Measurements from ENCODE around the gene CNTNAP2.

The CNTNAP2 gene

GRCh38 chr7:148332191-148333186 is 2215.9 kb downstream of the CNTNAP2 start:
- DNase-seq (ENCODE audit: low spot score), result no peak
- TF ChIP-seq CTCF (IDR thresholded peaks at IDR 0.05; ENCODE audit: extremely low read depth, missing control alignments), result no peak

- TF ChIP-seq CTCF (IDR thresholded peaks at IDR 0.05; ENCODE audit: extremely low read depth, missing control alignments), result no peak
Observed at GRCh38 chr7:148334441-148334956, 2217.9 kb downstream of the CNTNAP2 start.

GRCh38 chr7:148334959-148335577 is 2218.5 kb downstream of the CNTNAP2 start:
- DNase-seq (ENCODE audit: low spot score), result no peak
- TF ChIP-seq CTCF (IDR thresholded peaks at IDR 0.05; ENCODE audit: extremely low read depth, missing control alignments), result no peak

More at GRCh38 chr7:148334441-148334956, 2217.9 kb downstream of the CNTNAP2 start:
- no peak for DNase-seq (ENCODE audit: low spot score)

GRCh38 chr7:148335790-148336189 is 2219.2 kb downstream of the CNTNAP2 start:
- TF ChIP-seq CTCF (IDR thresholded peaks at IDR 0.05; ENCODE audit: extremely low read depth, missing control alignments), result no peak
- DNase-seq (ENCODE audit: low spot score), result no peak

- TF ChIP-seq CTCF (IDR thresholded peaks at IDR 0.05; ENCODE audit: extremely low read depth, missing control alignments), result no peak
- DNase-seq (ENCODE audit: low spot score), result no peak
Observed at GRCh38 chr7:148336411-148336810, 2219.8 kb downstream of the CNTNAP2 start.

GRCh38 chr7:148337246-148337965 is 2220.8 kb downstream of the CNTNAP2 start:
- TF ChIP-seq CTCF (IDR thresholded peaks at IDR 0.05; ENCODE audit: extremely low read depth, missing control alignments), result no peak

More at GRCh38 chr7:148337246-148337965, 2220.8 kb downstream of the CNTNAP2 start:
- no peak for DNase-seq (ENCODE audit: low spot score)
